HTR-8/SVneo (cell line): ENCODE results near the gene SPRED3.

Experiments
- DNase-seq: peaks from one replicate; pipeline ENCODE4 v3.0.0; 2011; ENCODE audit warnings: low spot score, mixed read lengths; ENCODE audit not compliant: insufficient read length
- FAIRE-seq: peaks from 2 replicates; lab custom pipeline; 2011; peaks lifted over from hg19 to GRCh38; lab: Jason Lieb, UNC

SPRED3 gene

GRCh38 chr19:38440592-38440991 is 52.1 kb downstream of the SPRED3 start:
- FAIRE-seq (no peak), DNase-seq (no peak)

- DNase-seq (no peak), FAIRE-seq (no peak)
Measured at GRCh38 chr19:38441657-38442348, 53.3 kb downstream of the SPRED3 start.

- FAIRE-seq (no peak), DNase-seq (no peak)
Measured at GRCh38 chr19:38442736-38443135, 54.2 kb downstream of the SPRED3 start.

- FAIRE-seq (no peak), DNase-seq (no peak)
Measured at GRCh38 chr19:38443458-38443999, 55.0 kb downstream of the SPRED3 start.

- DNase-seq (no peak), FAIRE-seq (no peak)
Measured at GRCh38 chr19:38444026-38444425, 55.5 kb downstream of the SPRED3 start.

GRCh38 chr19:38445362-38445761 is 56.9 kb downstream of the SPRED3 start:
- FAIRE-seq (no peak), DNase-seq (no peak)

- no peak for DNase-seq
- FAIRE-seq = no peak
Measured at GRCh38 chr19:38448225-38448624, 59.7 kb downstream of the SPRED3 start.
